ENCODE results near the gene MND1.

MND1 gene

DNA sequence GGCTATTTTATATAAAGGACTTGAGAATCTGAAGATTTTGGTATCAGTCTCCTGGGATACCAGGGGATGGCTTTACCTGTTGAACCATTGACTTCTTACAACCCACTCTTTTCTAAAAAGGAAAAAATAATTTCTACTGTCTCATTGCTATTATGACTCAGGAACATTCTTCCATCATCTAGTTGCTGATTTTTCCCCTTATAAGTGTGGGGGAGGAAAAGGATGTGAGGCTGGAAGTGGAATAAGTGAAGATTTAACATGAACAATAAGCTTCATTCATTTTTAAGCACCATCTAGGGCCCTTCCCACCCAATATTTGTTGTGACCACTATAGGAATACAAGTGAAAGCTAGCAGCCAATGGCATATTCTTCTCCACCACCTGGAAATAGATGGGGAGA, 10.6 kb upstream of the MND1 start:
- no peak for DNase-seq (ENCODE audit: extremely low read depth, low read depth)
- TF ChIP-seq, protein P1, sequence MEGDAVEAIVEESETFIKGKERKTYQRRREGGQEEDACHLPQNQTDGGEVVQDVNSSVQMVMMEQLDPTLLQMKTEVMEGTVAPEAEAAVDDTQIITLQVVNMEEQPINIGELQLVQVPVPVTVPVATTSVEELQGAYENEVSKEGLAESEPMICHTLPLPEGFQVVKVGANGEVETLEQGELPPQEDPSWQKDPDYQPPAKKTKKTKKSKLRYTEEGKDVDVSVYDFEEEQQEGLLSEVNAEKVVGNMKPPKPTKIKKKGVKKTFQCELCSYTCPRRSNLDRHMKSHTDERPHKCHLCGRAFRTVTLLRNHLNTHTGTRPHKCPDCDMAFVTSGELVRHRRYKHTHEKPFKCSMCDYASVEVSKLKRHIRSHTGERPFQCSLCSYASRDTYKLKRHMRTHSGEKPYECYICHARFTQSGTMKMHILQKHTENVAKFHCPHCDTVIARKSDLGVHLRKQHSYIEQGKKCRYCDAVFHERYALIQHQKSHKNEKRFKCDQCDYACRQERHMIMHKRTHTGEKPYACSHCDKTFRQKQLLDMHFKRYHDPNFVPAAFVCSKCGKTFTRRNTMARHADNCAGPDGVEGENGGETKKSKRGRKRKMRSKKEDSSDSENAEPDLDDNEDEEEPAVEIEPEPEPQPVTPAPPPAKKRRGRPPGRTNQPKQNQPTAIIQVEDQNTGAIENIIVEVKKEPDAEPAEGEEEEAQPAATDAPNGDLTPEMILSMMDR (IDR thresholded peaks at IDR 0.05; ENCODE audit: low read depth, low read length): no peak

DNA sequence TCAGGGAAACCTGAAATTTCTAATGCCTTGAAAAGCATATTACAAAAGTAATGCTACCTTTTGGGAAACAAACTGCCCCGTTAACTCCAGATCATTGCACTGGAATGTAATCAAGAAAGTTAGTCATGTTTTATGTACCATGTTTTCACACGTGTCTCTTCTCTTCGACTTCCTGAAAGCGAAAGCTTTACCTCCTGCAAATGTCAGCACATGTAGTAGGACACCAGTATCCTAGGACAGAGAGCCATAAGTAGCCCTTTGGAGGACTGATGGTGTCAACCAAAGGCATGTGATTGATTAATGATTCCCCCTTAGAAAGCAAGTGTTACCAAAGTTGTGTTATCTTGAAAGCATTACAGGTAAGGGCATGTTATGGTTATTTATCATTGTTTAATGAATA, 8.8 kb upstream of the MND1 start:
- TF ChIP-seq, protein P1 (IDR thresholded peaks at IDR 0.05; ENCODE audit: low read depth, low read length): no peak
- no peak for DNase-seq (ENCODE audit: extremely low read depth, low read depth)

DNA sequence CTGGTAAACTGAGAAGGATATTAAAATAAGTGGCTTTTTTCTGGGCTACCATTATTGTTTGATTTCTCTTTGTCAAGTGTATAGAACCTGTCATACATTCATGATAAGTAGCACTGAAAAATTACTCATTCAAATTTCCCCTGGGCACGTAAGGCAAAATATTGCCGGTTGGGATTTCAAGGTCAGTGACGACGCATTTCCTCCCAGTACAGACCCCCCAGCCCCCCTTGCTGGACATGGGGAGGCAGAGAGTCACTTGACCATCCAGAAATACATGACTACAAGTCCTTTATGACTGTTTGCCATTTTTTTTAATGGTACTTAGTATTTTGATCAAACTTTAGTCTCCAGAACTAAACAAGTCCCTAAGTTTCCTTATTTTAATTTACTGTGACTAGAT, 6.8 kb upstream of the MND1 start:
- no peak for DNase-seq (ENCODE audit: extremely low read depth, low read depth)
- TF ChIP-seq, protein P1 (IDR thresholded peaks at IDR 0.05; ENCODE audit: low read depth, low read length): no peak

DNA sequence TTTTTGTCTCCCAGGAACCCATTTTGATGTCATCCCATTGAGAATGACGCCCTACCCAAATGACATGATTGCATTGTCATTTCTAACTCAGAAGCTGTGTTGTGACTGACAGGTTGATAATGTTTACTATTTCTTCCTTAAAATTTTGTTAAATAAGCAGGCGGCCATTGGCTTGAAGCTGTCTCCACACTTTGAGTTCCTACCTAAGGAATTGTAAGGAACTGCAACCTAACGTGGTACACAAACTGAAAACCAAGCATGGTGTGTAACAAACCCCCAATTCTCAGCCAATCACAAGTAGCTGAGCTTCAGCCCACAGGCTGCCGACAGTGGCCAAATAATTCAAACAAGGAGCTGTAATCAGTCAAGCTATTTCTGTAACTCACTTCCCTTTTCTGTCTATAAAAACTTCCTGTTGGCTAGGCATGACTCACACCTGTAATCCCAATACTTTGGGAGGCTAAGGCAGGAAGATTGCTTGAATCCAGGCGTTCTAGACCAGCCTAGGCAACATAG, 2.9 kb upstream of the MND1 start:
- TF ChIP-seq, protein P1 (IDR thresholded peaks at IDR 0.05; ENCODE audit: low read depth, low read length): no peak
- DNase-seq (ENCODE audit: extremely low read depth, low read depth): no peak

DNA sequence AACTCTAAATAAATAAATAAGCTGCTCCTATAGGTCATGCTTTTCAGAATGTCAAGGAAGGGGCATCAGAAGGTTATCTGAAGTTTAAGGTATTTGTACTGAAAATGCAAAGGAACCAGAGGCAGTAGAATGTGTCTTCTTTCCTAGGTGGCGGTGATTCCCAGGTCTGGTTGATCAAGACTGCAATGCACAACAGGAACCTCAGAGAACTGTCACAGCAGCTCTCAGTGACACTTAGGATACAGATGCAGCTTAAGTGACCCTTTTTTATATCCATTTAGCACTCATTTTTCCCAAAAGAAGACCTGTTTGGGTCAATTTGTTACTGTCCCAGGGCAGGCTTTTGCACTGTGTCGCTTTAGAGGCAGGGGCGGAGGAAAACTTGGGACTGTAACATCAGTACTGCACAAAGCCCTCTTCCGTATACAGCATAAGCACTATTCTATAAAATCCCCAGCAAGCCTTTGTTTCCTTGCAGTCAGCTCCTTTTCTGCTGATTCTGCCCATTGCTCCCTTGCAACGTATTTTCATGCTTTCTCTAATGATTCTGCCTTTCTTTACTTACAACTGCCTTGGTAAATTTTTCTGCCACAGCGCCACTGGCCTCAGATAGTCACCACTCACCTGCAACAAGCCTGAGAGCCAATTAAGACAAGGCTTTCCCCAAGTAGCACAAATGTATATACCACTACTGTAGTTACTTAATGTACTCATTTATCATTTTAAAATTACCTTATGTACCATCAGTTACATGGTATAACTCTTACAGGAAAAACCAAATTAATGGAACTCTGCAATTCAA, 1.5 kb upstream of the MND1 start:
- TF ChIP-seq, protein P1 (IDR thresholded peaks at IDR 0.05; ENCODE audit: low read depth, low read length): no peak
- DNase-seq (ENCODE audit: extremely low read depth, low read depth): no peak

DNA sequence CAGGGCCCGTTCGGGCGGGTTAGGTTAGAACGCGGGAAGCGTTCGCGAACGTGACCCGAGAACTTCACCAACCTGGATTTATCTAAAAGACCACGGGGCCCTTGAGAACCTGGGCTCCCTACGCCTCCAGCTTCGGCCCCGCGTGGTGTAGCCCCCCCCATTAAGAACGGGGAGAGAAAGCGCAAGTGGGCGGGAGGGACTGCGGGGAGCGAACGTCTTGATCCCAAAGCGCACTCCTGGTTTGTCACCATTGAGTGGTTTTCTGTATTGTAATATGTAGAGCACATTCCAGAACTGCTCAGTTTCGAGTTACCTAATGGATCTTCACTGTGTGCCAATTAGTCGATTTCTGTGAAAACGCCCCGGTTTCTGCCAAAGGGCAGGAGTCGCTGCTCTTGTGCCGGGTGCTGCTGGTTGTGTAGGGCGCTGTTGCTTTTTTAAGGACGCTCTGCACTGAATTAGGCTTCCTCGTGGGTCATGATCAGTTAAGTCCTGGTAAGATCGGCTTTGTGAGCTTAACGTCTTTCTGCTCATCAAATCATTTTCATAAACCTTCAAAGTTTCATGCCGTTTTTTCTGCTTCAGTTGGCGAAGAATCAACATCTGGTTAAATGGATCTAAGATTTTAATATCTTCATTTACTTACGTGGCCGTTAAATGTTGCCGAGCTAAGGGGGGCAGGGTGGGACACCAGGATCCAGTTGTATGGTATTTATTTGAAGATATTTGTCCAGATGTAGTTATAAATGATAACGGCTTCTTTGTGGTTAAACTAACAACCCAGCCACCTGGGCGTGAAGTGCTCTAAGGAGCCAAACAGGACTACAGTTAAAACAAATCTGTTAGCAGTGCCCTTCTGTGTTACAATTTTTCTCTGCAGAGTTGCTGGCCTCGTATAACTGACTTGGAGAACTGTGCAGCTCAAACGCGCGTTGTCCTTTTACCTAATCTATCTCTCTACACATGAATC, 809 bp downstream of the MND1 start:
- TF ChIP-seq, protein P1 (IDR thresholded peaks at IDR 0.05; ENCODE audit: low read depth, low read length): peak; percentile 22
- peak; percentile 32 for DNase-seq (ENCODE audit: extremely low read depth, low read depth)

All from AG09319 (cell line).